Immature natural killer cell (primary cell): Measurements from ENCODE around the gene DTX4. TPM values are rescaled to one million over a fixed set of nuclear protein-coding genes. Genes with fewer than 3 reads are reported as not detected.

Experiments
- polyA plus RNA-seq, 3 donors: library from polyadenylated mRNA; unstranded; fragments of 300-500 nt; fragmentation: Illumina TruSeq; gene quantifications; one replicate each; pipeline ENCODE4 v1.2.3, GENCODE V29; 2021

Gene DTX4
- polyA plus RNA-seq, 3 donors from 2014 or later: 0.16 to 1.2 (median 0.22) TPM

Other genes with a start within 250 kb of the DTX4 start
- gene GLYATL1, start 232.6 kb upstream of the DTX4 start, polyA plus RNA-seq: not detected
- gene GLYATL1B, start 85.8 kb upstream of the DTX4 start, polyA plus RNA-seq: not detected
- gene FAM111B, start 64.9 kb upstream of the DTX4 start, polyA plus RNA-seq: 1 to 10 TPM in 1 of 3 donors, under 1 TPM in 1, not detected in 1; 0.88 to 3.1 TPM
- 10 to 100 TPM; 28.6 to 41.8 (median 31.2) TPM for gene FAM111A, start 29.3 kb upstream of the DTX4 start, polyA plus RNA-seq
- 10 to 100 TPM in 1 of 3 donors, 1 to 10 TPM in 2; 1.7 to 13.2 (median 7.1) TPM for gene MPEG1, start 40.8 kb downstream of the DTX4 start, polyA plus RNA-seq
- gene OR5AN1, start 186.8 kb downstream of the DTX4 start, polyA plus RNA-seq: not detected